ENCODE results near the gene KCTD7. TPM values are rescaled to one million over a fixed set of nuclear protein-coding genes. Genes with fewer than 3 reads are reported as not detected.

The KCTD7 gene
- total and polyA plus RNA-seq, 2 of the 13 experiments (the other 11 are each of a cell fraction or from before 2014, with no cell fraction given), result 7.3 to 13.5 TPM

DNA sequence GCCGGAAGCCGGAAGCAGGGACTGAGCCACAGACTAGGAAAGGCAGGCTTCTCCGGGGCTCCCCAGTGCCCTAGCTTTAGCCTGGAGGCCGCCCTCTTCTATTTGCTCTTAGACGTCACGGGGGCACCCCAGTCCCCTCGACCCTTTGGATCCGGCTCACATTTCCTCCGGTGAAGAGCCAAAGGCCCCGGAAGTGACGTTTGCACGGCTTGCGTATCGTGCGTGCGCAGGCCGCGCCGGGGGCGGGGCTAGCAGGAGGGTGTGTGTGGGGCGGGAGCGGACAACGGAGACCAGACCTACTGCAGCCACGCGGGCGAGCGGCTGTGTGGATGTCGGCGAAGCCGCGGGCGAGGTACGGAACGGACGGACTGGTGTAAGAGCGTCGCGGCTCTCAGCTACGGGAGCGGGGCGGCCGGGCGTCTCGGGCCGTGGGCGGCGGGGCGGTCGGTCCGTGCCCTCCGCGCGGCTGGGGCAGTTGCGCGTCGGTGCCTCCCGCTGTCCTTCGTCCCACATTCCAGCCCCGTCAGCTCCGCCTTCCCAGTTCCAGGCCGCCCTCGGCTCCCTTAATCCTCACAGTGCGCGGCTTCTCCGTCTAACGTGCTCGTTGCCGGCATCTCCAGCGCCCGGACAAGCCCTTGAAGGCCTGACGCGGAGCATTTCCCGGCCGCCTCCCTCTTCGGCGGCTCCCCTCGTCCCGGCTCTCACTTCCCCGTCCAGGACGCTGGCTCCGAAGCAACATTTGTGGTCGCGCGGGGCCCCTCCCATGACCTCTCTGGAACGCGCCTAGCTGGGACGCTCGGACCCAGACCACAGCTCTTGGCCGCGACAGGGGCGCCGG lies 25.8 kb downstream of the KCTD7 start (continued):
- peak; percentile 86 for TF ChIP-seq ZNF564 (CRISPR knock-in tag; IDR thresholded peaks at IDR 0.05)
- no peak; the same call in 1 of the 2 replicates for TF ChIP-seq BRCA1 (CRISPR knock-in tag; IDR thresholded peaks at IDR 0.05)
- TF ChIP-seq, protein P1, sequence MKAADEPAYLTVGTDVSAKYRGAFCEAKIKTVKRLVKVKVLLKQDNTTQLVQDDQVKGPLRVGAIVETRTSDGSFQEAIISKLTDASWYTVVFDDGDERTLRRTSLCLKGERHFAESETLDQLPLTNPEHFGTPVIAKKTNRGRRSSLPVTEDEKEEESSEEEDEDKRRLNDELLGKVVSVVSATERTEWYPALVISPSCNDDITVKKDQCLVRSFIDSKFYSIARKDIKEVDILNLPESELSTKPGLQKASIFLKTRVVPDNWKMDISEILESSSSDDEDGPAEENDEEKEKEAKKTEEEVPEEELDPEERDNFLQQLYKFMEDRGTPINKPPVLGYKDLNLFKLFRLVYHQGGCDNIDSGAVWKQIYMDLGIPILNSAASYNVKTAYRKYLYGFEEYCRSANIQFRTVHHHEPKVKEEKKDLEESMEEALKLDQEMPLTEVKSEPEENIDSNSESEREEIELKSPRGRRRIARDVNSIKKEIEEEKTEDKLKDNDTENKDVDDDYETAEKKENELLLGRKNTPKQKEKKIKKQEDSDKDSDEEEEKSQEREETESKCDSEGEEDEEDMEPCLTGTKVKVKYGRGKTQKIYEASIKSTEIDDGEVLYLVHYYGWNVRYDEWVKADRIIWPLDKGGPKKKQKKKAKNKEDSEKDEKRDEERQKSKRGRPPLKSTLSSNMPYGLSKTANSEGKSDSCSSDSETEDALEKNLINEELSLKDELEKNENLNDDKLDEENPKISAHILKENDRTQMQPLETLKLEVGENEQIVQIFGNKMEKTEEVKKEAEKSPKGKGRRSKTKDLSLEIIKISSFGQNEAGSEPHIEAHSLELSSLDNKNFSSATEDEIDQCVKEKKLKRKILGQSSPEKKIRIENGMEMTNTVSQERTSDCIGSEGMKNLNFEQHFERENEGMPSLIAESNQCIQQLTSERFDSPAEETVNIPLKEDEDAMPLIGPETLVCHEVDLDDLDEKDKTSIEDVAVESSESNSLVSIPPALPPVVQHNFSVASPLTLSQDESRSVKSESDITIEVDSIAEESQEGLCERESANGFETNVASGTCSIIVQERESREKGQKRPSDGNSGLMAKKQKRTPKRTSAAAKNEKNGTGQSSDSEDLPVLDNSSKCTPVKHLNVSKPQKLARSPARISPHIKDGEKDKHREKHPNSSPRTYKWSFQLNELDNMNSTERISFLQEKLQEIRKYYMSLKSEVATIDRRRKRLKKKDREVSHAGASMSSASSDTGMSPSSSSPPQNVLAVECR (CRISPR knock-in tag; IDR thresholded peaks at IDR 0.05; ENCODE audit: borderline replicate concordance), result peak; percentile 98
- TF ChIP-seq ARID2 (CRISPR knock-in tag; IDR thresholded peaks at IDR 0.05; ENCODE audit: borderline replicate concordance), result peak; percentile 85; the same call in 1 of the 2 replicates
- TF ChIP-seq, protein P2, sequence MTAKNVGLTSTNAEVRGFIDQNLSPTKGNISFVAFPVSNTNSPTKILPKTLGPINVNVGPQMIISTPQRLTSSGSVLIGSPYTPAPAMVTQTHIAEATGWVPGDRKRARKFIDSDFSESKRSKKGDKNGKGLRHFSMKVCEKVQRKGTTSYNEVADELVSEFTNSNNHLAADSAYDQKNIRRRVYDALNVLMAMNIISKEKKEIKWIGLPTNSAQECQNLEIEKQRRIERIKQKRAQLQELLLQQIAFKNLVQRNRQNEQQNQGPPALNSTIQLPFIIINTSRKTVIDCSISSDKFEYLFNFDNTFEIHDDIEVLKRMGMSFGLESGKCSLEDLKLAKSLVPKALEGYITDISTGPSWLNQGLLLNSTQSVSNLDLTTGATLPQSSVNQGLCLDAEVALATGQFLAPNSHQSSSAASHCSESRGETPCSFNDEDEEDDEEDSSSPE (CRISPR knock-in tag; IDR thresholded peaks at IDR 0.05), result peak; percentile 88
- peak; percentile 88 for TF ChIP-seq ZFX (CRISPR knock-in tag; IDR thresholded peaks at IDR 0.05; ENCODE audit: low read depth)
- no peak; the same call in 1 of the 2 replicates for TF ChIP-seq ZNF678 (CRISPR knock-in tag; IDR thresholded peaks at IDR 0.05)
- TF ChIP-seq PITX1 (CRISPR knock-in tag; IDR thresholded peaks at IDR 0.05), result peak; percentile 49; the same call in 1 of the 2 replicates
- TF ChIP-seq TAF15 (IDR thresholded peaks at IDR 0.05; ENCODE audit: low read depth, low read length, poor library complexity, severe bottlenecking), result peak; percentile 36
- TF ChIP-seq ZBTB7A (CRISPR knock-in tag; IDR thresholded peaks at IDR 0.05), result no peak; the same call in 1 of the 2 replicates
- TF ChIP-seq ZNF253 (CRISPR knock-in tag; IDR thresholded peaks at IDR 0.05; ENCODE audit: borderline replicate concordance), result no peak
- TF ChIP-seq, protein P3, sequence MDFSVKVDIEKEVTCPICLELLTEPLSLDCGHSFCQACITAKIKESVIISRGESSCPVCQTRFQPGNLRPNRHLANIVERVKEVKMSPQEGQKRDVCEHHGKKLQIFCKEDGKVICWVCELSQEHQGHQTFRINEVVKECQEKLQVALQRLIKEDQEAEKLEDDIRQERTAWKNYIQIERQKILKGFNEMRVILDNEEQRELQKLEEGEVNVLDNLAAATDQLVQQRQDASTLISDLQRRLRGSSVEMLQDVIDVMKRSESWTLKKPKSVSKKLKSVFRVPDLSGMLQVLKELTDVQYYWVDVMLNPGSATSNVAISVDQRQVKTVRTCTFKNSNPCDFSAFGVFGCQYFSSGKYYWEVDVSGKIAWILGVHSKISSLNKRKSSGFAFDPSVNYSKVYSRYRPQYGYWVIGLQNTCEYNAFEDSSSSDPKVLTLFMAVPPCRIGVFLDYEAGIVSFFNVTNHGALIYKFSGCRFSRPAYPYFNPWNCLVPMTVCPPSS (IDR thresholded peaks at IDR 0.05), result no peak
- TF ChIP-seq ZKSCAN8 (CRISPR knock-in tag; IDR thresholded peaks at IDR 0.05; ENCODE audit: borderline replicate concordance), result 0 out of 2 replicates have a peak, but pooled peaks have one; percentile 47
- TF ChIP-seq, protein P4, sequence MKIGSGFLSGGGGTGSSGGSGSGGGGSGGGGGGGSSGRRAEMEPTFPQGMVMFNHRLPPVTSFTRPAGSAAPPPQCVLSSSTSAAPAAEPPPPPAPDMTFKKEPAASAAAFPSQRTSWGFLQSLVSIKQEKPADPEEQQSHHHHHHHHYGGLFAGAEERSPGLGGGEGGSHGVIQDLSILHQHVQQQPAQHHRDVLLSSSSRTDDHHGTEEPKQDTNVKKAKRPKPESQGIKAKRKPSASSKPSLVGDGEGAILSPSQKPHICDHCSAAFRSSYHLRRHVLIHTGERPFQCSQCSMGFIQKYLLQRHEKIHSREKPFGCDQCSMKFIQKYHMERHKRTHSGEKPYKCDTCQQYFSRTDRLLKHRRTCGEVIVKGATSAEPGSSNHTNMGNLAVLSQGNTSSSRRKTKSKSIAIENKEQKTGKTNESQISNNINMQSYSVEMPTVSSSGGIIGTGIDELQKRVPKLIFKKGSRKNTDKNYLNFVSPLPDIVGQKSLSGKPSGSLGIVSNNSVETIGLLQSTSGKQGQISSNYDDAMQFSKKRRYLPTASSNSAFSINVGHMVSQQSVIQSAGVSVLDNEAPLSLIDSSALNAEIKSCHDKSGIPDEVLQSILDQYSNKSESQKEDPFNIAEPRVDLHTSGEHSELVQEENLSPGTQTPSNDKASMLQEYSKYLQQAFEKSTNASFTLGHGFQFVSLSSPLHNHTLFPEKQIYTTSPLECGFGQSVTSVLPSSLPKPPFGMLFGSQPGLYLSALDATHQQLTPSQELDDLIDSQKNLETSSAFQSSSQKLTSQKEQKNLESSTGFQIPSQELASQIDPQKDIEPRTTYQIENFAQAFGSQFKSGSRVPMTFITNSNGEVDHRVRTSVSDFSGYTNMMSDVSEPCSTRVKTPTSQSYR (CRISPR knock-in tag; IDR thresholded peaks at IDR 0.05; ENCODE audit: borderline replicate concordance), result no peak
- no peak for TF ChIP-seq SCMH1 (CRISPR knock-in tag; IDR thresholded peaks at IDR 0.05; ENCODE audit: borderline replicate concordance)
- TF ChIP-seq SP2 (CRISPR knock-in tag; IDR thresholded peaks at IDR 0.05), result peak; percentile 71
- peak; percentile 44; the same call in 1 of the 2 replicates for TF ChIP-seq ZMYM3 (CRISPR knock-in tag; IDR thresholded peaks at IDR 0.05)
- TF ChIP-seq PCBP2 (optimal IDR thresholded peaks at IDR 0.05; ENCODE audit: low read depth, low read length, poor library complexity, severe bottlenecking), result no peak
- peak; percentile 96 for TF ChIP-seq HOXA3 (CRISPR knock-in tag; IDR thresholded peaks at IDR 0.05)

Data from HepG2 (cell line).